GM19463 (cell line): ENCODE data around the gene METTL3.
"Not testable (repeated sequence)": the region's sequence is repeated elsewhere in the genome, so short reads cannot be mapped to it uniquely, and the experiment has no call there.

Experiments
- ATAC-seq: cut with Tn5 transposase; IDR thresholded peaks from one replicate; pipeline ENCODE4 v1.9.1; 2021; ENCODE audit warnings: mild to moderate bottlenecking, moderate library complexity; ENCODE audit not compliant: unreplicated experiment

Gene METTL3

GRCh38 chr14:21510735-21511657, at the start of gene METTL3:
TSS of gene METTL3 (minus strand) at chr14:21511340. CDS start at chr14:21511223, 117 bp downstream.
- peak; percentile 97 for ATAC-seq

DNA sequence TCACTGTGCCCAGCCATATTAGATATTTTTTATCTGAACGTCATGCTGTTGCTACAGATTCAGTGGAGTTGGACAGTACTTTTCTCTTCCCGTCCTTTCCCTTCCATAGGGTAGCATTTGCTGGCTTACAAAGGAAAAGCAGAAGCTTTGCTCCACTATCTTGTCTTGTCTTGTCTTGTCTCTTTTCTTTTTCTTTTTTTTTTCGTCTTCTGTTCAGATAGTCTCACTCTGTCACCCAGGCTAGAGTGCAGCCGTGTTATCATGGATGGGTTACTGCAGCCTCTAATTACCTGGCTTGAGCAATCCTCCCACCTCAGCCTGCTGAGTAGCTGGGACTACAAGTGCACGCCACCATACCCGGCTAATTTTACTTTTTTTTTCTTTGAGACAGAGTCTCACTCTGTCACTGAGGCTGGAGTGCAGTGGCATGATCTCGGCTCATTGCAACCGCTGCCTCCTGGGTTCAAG, 47.6 kb upstream of the METTL3 start:
- no peak for ATAC-seq

DNA sequence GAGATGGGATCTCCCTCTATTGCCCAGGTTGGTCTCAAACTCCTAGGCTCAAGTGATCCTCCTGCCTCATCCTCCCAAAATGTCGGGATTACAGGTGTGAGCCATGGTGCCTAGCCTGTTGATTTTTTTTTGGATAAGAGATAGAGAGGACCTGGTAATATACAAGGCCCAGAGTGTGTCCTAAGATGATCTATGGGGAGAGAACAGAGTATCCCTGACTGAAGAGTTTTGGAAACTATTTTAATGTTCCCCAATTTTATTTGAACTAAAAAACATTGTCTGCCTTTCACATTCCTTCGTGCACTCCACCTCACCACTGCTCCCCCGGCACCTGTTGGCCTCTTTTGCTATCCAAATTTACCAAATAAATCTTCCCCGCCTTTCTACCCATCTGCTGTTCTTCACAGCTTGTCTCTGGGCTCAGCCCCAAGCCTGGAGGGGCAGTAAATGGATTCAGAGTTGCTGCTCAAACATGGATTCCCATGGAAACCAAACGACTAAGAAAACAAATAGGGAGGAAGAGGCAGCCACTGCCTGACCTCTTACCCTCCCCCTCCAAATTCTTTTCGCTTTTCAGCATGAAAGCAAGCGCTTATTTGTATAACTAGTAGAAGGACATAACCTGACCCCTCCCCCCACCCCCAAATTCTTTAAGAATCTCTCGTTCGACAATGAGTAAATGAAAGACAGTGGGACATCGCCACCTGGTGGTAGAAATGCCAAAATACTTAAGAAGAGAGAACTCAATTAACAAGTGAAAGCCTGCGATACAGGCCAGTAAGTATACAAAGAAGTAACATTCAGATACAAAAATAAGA, 46.2 kb upstream of the METTL3 start:
- no peak for ATAC-seq

- ATAC-seq = no peak
Observed at GRCh38 chr14:21556378-21557083, 45.4 kb upstream of the METTL3 start.

- no peak for ATAC-seq
Observed at GRCh38 chr14:21553266-21553665, 42.1 kb upstream of the METTL3 start.

DNA sequence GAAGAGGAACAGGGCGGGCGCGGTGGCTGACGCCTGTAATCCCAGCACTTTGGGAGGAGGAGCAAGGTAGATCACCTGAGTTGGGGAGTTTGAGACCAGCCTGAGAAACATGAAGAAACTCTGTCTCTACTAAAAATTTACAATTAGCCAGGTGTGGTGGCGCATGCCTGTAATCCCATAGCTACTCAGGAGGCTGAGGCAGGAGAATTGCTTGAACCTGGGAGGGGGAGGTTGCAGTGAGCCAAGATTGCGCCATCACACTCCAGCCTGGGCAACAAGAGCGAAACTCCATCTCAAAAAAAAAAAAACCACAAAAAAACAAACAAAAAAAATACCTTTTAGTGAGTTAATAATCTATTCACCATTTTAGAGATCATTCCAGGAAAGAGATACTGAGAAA, 33.4 kb upstream of the METTL3 start:
- not testable (repeated sequence) for ATAC-seq

- ATAC-seq = no peak
Observed at GRCh38 chr14:21543963-21544362, 32.8 kb upstream of the METTL3 start.

DNA sequence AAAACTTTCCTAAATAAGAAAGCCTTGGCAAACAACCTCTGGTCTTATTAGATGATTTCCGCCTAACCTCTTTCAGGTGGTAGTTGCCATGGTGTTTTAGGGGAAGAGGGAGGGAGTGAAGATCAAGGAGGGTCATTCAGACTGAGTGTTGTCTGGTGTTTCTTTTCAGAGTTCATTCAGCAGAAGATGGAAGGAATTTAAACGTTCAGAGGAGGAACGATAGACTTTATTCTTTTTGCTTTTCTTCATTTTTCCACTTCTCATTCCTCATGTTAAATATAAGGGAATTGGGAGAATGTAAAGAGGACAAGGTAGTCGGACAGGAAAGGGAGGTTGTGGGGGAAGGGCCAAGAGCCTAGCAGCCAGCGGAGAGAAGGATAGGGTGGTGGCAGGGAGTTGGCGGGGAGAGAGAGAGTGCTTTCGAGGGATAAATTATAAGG, 32.4 kb upstream of the METTL3 start:
- no peak for ATAC-seq

- no peak for ATAC-seq
Observed at GRCh38 chr14:21541413-21542074, 30.4 kb upstream of the METTL3 start.

DNA sequence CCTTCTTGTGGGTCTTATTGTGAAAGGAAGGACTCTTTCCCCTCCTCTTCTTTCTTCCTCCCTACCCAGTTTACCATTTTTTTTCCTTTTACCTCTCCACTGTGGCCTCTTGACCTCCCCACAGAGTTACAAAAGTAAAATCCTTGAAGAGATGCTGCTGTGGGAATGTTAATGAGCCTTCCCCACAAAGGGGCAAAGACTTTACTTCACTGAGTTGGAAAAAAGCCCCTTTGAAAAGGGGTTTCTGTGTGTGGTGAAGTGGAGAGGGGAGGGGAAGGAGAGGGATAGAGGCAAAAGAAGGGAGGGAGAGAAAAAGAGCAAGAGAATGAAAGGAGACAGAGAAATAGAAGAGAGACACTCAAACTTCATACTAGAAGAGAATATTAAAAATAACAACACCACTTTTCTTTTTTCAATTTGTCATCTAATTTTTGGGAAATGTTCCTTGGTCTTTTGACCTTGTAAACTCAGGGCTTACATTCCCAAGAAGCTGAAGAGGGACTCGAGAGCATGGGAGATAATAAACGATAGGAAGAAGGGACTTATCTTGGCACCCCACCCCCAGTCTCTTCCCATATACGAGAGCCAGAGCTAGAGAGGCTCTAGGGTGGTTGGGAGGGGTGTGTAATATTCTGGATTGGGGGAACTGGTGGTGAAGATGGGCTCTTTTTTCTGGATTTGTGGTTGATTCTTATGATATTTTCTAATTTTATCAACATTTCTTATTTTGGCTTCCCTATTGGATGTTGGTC, 28.2 kb upstream of the METTL3 start:
- no peak for ATAC-seq

DNA sequence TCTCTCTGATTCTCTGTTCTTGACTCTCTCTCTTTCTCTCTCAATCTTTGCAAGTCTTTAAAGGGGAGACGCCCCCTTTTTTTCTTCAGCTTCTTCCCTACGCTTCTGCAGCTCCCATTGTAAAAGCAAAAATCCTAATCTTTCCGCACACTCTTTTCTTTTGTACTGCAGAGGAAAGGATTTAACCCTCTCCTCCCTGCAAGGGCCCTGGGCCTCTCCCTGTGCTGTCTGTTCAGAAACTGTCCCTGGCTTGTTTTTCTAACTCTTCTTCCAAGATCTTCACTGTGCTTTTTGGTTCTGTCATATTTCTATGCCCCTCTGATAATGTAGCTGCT, 25.9 kb upstream of the METTL3 start:
- no peak for ATAC-seq

- ATAC-seq = no peak
Observed at GRCh38 chr14:21536418-21537089, 25.4 kb upstream of the METTL3 start.

DNA sequence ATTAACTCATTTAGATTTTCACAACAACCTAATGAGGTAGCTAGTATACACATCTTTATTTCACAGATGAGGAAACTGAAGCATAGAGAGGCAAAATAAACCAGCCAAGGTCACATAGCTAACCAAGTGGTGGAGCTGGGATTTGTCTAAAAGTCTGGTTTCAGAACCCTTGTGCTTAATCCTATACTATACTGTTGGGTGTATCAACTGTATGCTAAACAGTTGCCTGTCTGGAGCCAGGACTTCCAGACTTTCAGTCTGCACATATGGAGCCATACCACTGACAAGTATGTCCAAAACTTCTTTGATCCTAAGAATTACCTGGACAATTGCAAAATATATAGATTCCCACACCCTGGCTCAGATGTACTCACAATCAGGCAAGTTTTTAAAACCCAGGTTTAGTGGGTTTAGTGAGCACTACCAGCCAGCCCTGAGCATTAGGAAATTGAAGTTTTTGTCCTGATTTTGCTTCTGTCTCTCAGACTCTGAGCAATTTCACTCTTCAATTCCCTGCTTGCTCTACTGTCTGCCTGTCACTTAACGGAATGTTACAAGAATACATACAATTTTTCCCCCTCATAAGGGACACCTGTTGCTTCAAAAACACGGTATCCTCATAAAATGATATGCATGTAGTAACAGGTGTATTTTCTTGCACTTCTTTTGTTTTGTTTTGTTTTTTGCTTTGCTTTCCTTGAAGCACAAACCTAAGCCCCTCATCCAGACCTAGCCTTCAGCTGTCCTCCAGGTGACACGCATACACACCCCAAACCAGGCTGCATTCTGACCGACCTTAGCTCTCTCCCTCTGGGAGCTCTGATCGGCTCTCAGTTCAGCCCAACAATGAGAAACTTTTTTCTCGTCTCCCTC, 24.6 kb upstream of the METTL3 start:
- ATAC-seq = no peak

DNA sequence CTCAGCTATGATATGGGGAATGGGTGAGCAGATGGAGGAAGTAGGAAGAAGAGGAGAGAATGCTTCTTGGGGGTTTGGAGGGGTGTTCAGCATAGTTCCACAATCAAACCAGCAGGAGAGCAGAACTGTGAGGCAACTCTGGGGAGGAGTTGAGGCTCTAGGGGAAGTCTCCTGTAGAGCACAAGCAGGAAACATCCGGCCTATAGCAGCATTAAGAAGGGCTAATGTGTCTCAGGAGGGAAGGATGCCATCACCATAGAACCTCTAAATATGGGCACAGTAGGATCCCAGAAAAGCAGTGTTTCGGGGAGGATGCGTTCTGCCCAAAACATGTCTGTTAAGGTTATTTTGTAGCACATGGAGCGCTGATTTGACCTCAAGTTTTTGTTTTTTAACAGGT, 23.4 kb upstream of the METTL3 start:
- ATAC-seq = no peak

GRCh38 chr14:21533294-21533693, 22.2 kb upstream of the METTL3 start:
- no peak for ATAC-seq

DNA sequence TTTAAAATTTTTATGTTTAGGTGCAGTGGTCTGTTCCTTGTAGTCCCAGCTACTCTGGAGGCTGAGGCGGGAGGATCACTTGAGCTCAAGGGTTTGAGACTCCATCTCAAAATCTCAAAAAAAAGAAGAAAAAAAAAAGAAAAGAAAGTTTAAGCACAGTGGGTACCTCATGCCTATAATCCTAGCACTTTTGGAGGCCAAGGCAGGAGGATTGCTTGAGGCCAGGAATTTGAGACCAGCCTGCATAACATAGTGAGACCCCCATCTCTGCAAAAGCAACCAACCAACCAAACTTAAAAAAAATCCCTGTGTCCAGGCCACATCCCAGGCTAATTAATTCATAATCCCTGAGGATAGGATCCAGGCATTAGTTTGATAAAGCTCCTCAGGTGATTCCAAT, 18.4 kb upstream of the METTL3 start:
- no peak for ATAC-seq

GRCh38 chr14:21528381-21529348, 17.5 kb upstream of the METTL3 start:
- ATAC-seq = no peak
